Subcutaneous abdominal adipose tissue (tissue), 5 donors: ENCODE results near the gene OR2V1.
A peak's percentile ranks its signal among the peaks of the same experiment; 100 is the strongest.
"Not testable (repeated sequence)": the region's sequence is repeated elsewhere in the genome, so short reads cannot be mapped to it uniquely, and the experiment has no call there.

Experiments
- H3K27ac ChIP-seq: one replicate; pipeline ENCODE4 v1.7.0; 2013; ENCODE audit warnings: low read depth, mild to moderate bottlenecking, inconsistent platforms, low read length, moderate library complexity
- H3K27me3 ChIP-seq, 5 donors: one replicate each; pipeline ENCODE4 v1.7.0; 2013; ENCODE audit warnings: low read length in 5 of 5, inconsistent platforms in 1 of 5; ENCODE audit not compliant: control insufficient read depth in 5 of 5, insufficient read depth in 4 of 5
- H3K36me3 ChIP-seq, 5 donors: one replicate each; pipeline ENCODE4 v1.7.0; 2013; ENCODE audit warnings: low read length in 5 of 5; ENCODE audit not compliant: control insufficient read depth in 5 of 5, insufficient read depth in 5 of 5
- H3K4me1 ChIP-seq, 5 donors: one replicate each; pipeline ENCODE4 v1.7.0; 2013; ENCODE audit warnings: low read length in 5 of 5, mild to moderate bottlenecking in 3 of 5, moderate library complexity in 1 of 5; ENCODE audit not compliant: control insufficient read depth in 5 of 5, insufficient read depth in 5 of 5
- H3K4me3 ChIP-seq, 5 donors: one replicate each; pipeline ENCODE4 v1.7.0; 2013; ENCODE audit warnings: low read length in 5 of 5, low read depth in 1 of 5
- H3K9ac ChIP-seq, 5 donors: one replicate each; pipeline ENCODE4 v1.7.0; 2013; ENCODE audit warnings: low read length in 5 of 5, mild to moderate bottlenecking in 4 of 5, moderate library complexity in 3 of 5
- H3K9me3 ChIP-seq, 5 donors: one replicate each; pipeline ENCODE4 v1.7.0; 2013; ENCODE audit warnings: low read length in 5 of 5; ENCODE audit not compliant: control insufficient read depth in 5 of 5
- donor health status: healthy.
- donor health status: healthy.
- donor health status: healthy.
- donor health status: healthy.
- donor health status: healthy.

Gene OR2V1

GRCh38 chr5:181130832-181131496 is at the start of gene OR2V1:
Gene OR2V1, minus strand, starts transcription at chr5:181131169. Its CDS starts 5,865 bp downstream, at chr5:181125304.
- Histone ChIP-seq H3K9ac (no peak within 1 kb of the TSS), H3K27ac (no peak within 1 kb of the TSS), H3K4me1 (peaks cover 0 to 1% (median 0%) of the 10 kb centered on the region in 5 donors), H3K4me3 (no peak within 1 kb of the TSS), H3K27me3 (peaks cover 14 to 44% (median 34%) of the 10 kb centered on the region in 5 donors), H3K36me3 (no peaks in the 10 kb centered on the region), H3K9me3 (peaks cover 0 to 5% (median 0%) of the 10 kb centered on the region in 5 donors)

DNA sequence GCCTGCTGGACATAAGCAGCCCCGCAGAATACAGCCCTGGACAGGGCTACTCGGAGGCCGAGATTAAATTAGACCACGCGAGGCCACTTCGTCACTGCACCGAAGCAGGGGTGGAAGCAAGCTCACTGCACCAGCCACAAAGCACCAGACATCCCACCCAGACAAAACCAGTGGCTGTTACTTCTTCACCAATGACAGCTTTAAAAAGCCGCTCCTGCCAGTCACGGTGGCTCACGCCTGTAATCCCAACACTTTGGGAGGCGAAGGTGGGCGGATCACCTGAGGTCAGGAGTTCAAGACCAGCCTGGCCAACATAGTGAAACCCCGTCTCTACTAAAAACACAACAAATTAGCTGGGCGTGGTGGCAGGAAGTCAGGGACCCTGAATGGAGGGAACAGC is 46.6 kb upstream of the OR2V1 start:
- H3K9ac ChIP-seq, H3K36me3 ChIP-seq, H3K9me3 ChIP-seq, H3K27ac ChIP-seq, H3K4me3 ChIP-seq: not testable (repeated sequence)
- peaks cover 0 to 17% (median 12%) of the 10 kb centered on the region in 5 donors for H3K27me3 ChIP-seq
- H3K4me1 ChIP-seq = peaks cover 0 to 20% (median 8%) of the 10 kb centered on the region in 5 donors

DNA sequence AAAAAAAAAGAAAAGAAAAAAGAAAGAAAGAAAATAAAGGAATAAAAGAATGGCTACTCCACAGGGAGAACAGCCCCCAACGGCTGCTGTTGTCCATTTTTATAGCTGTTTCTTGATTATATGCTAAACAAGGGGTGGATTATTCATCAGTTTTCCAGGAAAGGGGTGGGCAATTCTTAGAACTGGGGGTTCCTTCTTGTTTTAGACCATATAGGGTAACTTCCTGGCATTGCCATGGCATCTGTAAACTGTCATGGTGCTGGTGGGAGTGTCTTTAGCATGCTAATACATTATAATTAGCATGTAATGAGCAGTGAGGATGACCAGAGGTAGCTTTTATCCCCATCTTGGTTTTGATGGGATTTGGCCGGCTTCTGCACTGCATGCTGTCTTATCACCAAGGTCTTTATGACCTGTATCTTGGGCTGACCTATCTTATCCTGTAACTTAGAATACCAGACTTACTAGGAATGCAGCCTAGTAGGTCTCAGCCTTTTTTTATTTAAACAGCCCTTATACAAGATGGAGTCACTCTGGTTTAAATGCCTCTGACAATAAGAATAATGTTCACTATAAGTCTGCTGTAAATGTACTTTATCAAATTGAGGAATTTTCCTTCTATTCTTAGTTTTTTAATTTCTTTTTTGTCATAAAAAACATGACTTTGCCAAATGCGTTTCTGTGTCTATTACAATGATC is 45.4 kb upstream of the OR2V1 start:
- H3K9ac ChIP-seq = no peak overlapping the region
- no peaks in the 10 kb centered on the region for H3K36me3 ChIP-seq
- no peak overlapping the region for H3K27ac ChIP-seq
- H3K4me1 ChIP-seq = peaks cover 0 to 14% (median 5%) of the 10 kb centered on the region in 5 donors
- peaks cover under 1 to 25% (median 15%) of the 10 kb centered on the region in 5 donors for H3K27me3 ChIP-seq
- no peaks in the 10 kb centered on the region for H3K9me3 ChIP-seq
- H3K4me3 ChIP-seq = no peak overlapping the region

DNA sequence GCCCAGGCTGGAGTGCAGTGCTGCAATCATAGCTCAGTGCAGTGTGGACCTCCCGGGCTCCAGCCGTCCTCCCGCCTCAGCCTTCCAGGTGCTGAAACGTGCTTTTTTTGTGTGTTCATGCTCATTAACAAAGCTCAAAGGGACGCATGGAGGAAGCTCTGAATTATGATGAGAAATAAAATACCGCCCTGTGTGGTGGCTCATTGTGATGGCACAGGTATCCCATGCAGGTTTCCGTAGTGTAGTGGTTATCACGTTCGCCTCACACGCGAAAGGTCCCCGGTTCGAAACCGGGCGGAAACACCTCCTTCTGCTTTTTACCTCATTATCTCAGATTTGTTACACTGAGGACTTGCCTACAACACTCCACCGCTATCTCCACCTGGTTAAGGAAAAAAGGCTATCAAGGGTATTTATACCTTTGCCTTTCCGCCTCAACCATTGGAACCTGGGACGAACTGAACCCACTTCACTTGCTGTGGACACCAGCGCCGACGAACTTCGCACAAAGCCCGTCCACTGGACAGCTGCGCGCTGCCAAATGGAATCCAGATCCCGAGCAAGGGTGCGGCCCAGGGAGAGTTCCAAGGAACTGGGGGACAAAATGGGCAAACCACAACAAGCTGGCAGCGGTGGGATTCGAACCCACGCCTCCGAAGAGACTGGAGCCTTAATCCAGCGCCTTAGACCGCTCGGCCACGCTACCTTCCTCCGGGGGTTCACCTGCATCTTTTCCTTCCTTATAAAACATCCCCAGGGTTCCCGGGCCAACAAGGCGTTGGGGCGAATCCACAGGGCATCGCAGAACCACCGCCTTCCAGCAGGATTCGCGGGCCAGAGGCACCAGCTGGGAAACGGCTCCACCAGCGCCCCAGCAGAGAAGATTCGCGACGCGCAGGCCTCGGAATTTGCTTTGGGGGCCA is 42.7 kb upstream of the OR2V1 start:
- peak overlapping the region in 3 of 5 donors; percentile 5 to 36 (median 11) for H3K4me3 ChIP-seq
- no peak overlapping the region for H3K9ac ChIP-seq
- peaks cover 0 to 19% (median 12%) of the 10 kb centered on the region in 5 donors for H3K4me1 ChIP-seq
- H3K36me3 ChIP-seq = no peaks in the 10 kb centered on the region
- no peak overlapping the region for H3K27ac ChIP-seq
- H3K27me3 ChIP-seq = peaks cover 13 to 47% (median 27%) of the 10 kb centered on the region in 5 donors
- H3K9me3 ChIP-seq = no peaks in the 10 kb centered on the region

GRCh38 chr5:181173027-181173419 is 42.1 kb upstream of the OR2V1 start:
- peak overlapping the region in 3 of 5 donors; percentile 5 to 36 (median 11) for H3K4me3 ChIP-seq
- H3K36me3 ChIP-seq = no peaks in the 10 kb centered on the region
- peaks cover 0 to 21% (median 12%) of the 10 kb centered on the region in 5 donors for H3K4me1 ChIP-seq
- no peaks in the 10 kb centered on the region for H3K9me3 ChIP-seq
- H3K9ac ChIP-seq = no peak overlapping the region
- H3K27me3 ChIP-seq = peaks cover 18 to 53% (median 34%) of the 10 kb centered on the region in 5 donors
- H3K27ac ChIP-seq = no peak overlapping the region

- Histone ChIP-seq H3K9me3 (no peaks in the 10 kb centered on the region), H3K4me3 (no peak overlapping the region), H3K36me3 (no peaks in the 10 kb centered on the region), H3K4me1 (peaks cover 0 to 21% (median 12%) of the 10 kb centered on the region in 5 donors), H3K9ac (no peak overlapping the region), H3K27me3 (peaks cover 18 to 57% (median 38%) of the 10 kb centered on the region in 5 donors), H3K27ac (no peak overlapping the region)
These were observed 40.8 kb upstream of the OR2V1 start for GRCh38 chr5:181171782-181172181.

DNA sequence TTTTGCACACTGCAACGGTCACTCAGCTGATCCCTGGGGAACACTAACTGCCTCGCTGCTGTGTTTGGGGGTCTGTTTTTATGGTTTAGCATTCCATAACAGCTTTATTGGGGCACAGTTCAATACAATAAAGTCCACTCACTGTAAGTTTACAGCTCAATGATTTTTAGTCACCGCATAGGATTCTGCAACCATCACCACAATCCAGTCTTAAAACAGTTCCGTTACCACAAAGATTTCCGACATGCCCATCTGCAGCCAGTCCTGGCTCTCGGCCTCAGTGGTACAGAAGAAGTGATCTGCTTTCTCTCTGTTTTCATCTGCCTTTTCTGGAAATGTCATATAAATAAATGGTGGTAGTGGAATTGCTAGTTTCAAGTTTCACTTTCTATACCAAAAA is 40.0 kb upstream of the OR2V1 start:
- H3K4me3 ChIP-seq = no peak overlapping the region
- peaks cover 18 to 57% (median 38%) of the 10 kb centered on the region in 5 donors for H3K27me3 ChIP-seq
- no peak overlapping the region for H3K9ac ChIP-seq
- H3K36me3 ChIP-seq = no peaks in the 10 kb centered on the region
- no peaks in the 10 kb centered on the region for H3K9me3 ChIP-seq
- H3K4me1 ChIP-seq = peaks cover 0 to 21% (median 12%) of the 10 kb centered on the region in 5 donors
- H3K27ac ChIP-seq = no peak overlapping the region

- H3K4me3 ChIP-seq = no peak overlapping the region
- no peaks in the 10 kb centered on the region for H3K9me3 ChIP-seq
- H3K27me3 ChIP-seq = peaks cover 18 to 57% (median 39%) of the 10 kb centered on the region in 5 donors
- H3K27ac ChIP-seq = no peak overlapping the region
- peaks cover 0 to 21% (median 12%) of the 10 kb centered on the region in 5 donors for H3K4me1 ChIP-seq
- H3K9ac ChIP-seq = no peak overlapping the region
- no peaks in the 10 kb centered on the region for H3K36me3 ChIP-seq
These were observed 39.4 kb upstream of the OR2V1 start for GRCh38 chr5:181170237-181170825.

GRCh38 chr5:181169459-181170236 is 38.7 kb upstream of the OR2V1 start:
- H3K9ac ChIP-seq, H3K27ac ChIP-seq, H3K36me3 ChIP-seq, H3K4me3 ChIP-seq, H3K9me3 ChIP-seq: not testable (repeated sequence)
- Histone ChIP-seq H3K27me3 (peaks cover 18 to 58% (median 37%) of the 10 kb centered on the region in 5 donors), H3K4me1 (peaks cover 0 to 21% (median 13%) of the 10 kb centered on the region in 5 donors)
